Kidney tubule cell (primary cell): ENCODE measurements around the gene EVX2.
A peak's percentile ranks its signal among the peaks of the same experiment; 100 is the strongest.

Source experiments
- DNase-seq: peaks from one replicate; pipeline ENCODE4 v3.0.0-alpha.2; 2018; ENCODE audit warnings: low spot score

EVX2 gene

DNA sequence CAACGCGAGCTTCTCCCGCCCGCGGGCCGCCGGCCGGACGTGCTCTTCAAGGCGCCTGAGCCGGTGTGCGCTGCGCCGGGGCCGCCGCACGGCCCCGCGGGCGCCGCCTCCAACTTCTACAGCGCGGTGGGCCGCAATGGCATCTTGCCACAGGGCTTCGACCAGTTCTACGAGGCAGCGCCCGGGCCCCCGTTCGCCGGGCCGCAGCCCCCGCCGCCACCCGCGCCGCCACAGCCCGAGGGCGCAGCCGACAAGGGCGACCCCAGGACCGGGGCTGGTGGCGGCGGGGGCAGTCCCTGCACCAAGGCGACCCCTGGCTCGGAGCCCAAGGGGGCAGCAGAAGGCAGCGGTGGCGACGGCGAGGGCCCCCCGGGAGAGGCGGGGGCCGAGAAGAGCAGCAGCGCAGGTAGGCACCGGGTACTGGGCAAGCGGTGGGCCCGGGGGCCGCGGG, 24.0 kb upstream of the EVX2 start:
- no peak for DNase-seq

DNA sequence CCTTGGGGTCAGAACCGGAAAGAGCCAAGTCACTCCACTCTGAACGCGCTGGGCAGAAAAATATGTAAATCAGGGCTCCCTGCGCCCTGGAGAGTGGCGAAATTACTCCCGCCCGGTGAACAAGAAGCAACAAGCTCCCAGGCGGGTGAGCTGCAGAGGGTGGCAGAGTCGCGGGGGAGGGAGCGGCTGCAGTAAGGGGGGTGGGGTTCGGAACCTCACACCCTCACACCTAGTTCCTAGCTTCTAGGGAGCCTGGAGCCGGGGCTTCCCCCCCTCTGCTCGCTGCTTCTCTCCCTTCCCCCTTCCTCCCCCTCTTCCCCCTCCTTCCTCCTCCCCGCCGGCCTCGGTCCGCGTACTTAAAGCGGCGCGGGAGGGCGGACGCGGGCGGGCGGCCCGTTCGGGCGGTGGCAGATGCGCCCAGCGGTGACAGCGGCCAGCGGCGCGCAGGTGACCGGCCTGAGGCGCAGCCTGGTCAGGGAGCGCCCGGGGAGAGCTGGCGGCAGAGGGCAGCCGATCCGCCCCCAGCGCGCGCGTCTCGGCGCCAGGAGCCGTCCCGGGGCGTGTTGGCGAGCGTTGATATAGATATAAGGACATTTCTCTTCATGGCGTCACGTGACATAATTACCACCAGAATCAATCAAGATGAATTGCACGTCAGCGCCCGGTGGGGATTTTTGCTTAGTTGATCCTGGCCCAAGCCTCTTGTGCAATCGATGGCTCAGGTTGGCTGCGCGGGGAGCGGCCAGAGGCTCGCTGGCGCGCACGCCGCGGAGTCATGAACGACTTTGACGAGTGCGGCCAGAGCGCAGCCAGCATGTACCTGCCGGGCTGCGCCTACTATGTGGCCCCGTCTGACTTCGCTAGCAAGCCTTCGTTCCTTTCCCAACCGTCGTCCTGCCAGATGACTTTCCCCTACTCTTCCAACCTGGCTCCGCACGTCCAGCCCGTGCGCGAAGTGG, 23.1 kb upstream of the EVX2 start, which contains the start of gene HOXD11:
HOXD11 (plus strand) TSS at position 700 of the 959 bp plus-strand sequence; CDS start at position 776, 76 bp downstream.
- DNase-seq: peak; percentile 65

DNA sequence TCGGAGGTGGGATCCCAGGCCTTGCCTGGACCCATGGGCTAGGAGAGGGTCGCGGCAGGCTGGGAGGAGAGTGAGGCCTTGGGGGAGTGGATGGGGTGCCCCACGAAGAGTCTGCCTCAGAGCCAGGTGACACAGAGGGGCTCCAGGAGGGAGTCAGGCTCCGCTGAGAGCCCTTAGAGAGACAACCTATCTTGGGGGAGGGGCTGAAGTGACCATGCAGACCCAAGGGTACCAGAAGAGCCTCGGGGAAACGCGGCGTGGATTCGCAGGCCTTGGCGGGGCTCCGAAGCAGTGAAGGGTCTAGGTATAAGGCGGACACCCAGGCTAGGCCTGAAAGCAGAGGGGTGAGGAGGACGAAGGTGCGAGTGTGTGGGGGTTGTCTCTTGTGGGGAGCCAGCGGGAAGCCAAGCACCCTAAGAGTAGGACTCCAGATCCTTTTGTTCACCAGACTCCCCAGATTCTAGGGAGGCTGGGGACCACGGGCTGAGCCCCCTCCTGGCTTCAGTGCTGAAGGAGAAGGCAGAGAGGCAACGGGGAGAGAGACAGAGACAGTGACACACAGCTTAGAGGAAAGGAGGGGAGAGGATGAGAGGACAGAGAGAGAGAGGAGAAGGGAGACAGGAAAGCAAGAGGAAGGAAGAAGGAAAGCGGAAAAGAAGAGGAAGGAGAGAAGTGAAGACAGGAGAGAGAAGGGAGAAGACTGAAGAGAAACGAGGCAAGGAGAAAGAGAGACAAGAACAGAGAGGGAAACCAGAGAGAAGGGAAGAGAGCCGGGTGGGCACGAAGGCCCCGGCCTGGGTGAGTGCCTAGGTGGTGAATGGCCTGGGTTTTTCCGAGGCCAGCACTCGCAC, 22.2 kb upstream of the EVX2 start:
- DNase-seq: no peak

DNA sequence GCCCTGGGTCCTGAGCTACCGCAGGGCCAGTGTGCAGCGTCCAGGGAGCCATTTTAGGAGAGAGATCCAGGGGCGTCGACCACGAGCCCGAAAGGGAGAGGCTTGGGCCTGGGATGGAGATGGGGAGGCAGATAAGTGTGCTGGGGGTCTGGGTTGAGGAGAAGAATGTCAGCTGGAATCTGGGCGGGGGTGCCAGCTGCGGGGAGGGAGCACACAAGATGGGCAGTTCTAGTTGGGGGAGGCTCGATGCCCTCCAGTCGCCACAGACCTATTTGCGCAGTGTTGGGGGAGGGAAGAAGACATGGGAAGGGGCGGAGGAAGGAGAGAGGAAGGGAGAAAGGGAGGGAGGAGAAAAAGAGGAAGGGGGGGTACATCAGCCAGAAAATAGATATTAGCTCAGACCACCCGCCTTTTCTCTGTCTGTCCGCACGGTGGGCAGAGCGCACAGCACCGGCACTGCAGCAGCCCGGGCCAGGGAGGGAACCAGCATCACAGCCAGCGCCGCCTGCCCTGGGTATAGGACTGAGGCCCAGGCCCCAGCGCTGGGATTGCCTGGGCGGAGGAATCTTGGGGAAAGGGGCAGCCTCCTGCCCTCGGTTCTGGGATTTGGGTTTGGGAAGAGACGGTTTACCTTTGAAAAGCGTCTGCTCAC, 21.4 kb upstream of the EVX2 start:
- DNase-seq: no peak

DNA sequence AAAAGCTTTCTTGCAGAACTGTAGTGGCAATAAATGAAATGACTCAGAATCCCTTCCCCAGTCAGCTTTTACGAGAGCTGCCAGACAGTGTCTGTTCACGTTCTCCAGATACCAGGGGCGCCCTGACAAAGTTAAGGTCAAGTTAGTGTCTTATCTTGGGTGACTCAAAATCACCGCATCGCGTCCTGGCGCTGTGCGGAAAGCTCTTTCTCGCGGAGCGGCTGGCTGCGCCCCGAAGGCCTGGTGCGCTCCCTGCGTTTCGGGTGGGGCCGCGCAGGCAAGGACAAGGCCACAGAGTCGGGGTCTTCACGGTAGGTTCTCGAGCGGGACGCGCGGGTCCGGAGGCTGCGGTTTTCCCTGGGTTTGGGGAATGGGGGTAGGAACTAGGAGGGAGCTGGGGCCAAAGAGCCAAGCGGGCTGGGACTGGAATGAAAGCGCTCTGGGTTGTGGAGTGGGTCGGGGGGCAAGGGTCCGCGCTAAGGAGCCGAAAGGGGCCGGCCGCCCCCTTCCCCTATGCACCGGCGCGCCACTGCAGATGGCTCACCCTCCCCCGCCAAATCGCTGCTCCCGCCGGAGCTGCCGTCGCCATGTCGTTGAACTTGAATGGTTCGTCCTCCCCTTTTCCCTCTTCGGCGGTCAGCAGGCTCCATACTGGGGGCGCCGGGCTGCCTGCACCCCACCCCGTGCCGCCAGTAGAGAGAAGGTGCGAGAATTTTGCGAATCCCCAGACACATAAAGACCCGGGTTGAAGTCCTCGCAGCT, 20.7 kb upstream of the EVX2 start:
- peak; percentile 74 for DNase-seq

DNA sequence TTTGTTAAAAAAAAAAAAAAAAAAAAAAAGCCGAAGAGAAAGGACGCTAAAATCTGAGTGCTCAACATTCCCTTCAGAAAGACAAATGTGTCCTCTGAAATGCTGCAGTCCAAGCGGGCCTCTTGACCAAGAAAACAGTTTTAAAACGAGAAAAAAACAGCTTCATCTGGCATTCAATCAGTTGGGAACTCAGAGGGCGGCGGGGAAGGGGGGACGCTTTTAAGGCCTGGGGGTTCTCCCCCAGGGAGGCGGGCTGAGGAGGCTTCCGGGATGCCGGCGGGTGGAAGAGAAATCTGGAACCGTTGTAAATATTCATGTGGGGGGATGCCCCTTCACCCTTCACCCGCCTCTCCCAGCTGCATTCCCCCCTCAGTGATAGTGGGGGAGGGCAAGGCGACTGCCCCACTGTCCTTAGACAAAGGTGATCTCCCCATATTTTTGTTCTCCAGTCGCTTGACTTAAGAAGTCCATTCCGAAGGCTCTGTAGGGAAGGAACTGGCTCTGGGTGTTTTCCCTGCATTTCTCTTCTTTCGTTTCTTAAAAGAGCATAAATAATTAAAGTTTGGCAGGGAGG, 20.1 kb upstream of the EVX2 start:
- no peak for DNase-seq

DNA sequence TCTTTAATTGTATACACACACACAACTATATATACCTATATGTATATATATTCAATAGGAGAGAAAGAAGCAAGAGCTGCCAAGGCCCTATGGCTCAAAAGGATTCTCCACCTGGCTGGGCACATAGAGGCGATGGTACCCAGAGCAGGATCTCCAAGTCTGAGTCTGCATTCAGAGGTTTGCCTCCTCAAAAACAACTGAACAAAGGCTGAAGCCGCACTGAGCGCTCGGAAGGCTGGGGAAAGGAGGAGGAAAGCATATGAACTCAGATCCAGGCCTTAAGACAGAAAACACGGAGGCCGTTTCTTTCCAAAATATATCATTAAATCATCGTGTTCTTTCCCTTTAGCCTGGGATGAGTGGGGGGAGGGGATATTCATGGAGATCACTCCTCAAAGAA, 19.4 kb upstream of the EVX2 start:
- no peak for DNase-seq

DNA sequence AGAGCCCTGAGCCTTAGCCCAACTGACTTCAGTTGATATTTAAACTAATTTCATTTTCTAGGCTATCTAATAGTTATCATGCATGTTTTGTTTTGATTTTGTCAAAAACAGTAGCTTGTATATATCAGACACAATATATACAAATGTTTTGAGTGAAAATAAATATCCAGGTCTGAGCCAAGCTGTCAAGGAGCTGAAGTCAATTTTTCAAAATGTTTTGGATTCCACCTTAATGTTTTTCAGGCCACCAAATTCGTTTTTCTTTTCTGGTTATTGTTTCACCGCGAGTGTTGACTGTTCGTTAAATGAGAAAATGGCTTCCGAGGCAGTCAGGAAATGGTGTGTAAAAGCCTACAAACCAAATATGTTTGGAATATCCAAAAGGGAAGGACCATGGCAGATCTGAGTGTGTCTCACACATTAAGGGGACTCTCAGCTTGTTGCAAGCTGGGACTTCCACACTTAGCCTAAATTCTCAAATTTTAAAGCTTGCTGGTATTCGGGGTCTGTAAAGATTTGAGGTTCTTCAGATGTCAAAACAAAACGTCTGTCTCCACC, 18.6 kb upstream of the EVX2 start:
- DNase-seq: no peak

DNA sequence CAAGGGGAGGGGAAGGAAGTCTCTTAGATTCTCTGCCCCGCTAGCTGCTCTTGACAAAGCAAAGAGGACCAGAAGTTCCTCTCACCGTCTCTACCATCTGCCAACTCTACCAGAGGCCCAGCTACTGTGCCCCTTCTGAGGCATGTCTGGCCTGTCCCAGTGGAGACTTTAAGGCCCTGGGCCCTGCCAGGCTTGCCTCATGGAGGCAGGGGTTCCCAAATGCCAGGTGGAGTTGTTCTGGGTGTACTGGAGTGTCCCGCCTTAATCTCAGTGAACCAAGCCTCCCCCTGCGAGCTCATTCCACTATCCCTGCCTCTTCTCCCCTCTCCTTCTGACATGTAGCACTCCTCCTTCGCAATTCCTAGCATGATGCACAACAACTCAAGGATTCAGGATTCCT, 18.1 kb upstream of the EVX2 start:
- DNase-seq: no peak

DNA sequence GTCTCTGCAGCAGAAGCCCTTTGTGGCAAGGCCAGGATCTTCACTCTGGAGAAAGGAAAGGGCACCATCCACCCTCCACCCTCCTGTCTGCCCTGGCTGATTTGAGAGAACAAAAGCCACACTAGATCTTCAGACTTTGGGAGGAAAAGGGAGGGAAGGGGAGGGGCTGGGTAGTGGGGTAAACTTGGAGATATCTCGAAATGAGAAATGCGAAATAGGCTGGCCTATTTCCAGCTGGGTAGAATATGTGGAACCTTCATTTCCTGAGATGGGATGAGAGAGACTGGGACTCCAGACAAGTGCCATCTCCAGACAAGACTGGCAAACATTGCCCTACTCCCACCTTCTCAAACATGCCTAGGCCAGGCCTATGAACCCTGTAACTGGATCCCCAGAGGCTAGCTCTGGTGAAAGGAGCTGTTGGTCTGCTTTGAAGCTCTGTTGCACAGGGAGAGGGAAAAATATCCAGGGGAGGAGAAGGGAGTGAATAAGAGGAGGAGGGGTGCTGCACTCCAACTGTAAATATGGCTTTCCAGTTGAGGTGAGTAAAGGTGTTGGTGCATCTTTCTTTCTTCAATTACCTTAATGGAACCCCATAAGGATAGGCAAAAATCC, 17.6 kb upstream of the EVX2 start:
- DNase-seq: no peak

DNA sequence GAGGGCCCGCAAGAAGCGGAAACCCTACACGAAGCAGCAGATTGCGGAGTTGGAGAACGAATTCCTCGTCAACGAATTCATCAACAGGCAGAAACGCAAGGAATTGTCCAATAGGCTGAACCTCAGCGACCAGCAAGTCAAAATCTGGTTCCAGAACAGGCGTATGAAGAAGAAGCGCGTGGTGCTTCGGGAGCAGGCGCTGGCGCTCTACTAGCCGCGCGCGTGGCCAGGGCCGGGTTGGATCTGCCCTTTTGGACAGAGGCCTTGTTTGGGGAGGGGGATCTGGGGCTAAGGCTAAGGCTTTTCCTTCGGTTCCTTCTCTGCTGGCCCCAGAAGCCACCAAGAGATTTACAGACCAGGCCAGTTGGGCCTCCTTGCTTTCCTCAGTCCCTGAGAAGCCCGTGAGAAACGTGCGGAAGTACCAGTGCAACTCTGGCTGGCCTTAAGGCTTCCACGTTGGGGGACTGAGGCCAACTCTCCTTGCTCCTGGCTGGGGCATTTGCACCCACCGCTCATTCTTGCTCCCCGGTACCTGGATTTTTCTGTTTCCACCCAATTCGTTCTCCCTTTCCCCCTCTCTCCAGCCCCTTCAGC, 16.9 kb upstream of the EVX2 start:
- no peak for DNase-seq

DNA sequence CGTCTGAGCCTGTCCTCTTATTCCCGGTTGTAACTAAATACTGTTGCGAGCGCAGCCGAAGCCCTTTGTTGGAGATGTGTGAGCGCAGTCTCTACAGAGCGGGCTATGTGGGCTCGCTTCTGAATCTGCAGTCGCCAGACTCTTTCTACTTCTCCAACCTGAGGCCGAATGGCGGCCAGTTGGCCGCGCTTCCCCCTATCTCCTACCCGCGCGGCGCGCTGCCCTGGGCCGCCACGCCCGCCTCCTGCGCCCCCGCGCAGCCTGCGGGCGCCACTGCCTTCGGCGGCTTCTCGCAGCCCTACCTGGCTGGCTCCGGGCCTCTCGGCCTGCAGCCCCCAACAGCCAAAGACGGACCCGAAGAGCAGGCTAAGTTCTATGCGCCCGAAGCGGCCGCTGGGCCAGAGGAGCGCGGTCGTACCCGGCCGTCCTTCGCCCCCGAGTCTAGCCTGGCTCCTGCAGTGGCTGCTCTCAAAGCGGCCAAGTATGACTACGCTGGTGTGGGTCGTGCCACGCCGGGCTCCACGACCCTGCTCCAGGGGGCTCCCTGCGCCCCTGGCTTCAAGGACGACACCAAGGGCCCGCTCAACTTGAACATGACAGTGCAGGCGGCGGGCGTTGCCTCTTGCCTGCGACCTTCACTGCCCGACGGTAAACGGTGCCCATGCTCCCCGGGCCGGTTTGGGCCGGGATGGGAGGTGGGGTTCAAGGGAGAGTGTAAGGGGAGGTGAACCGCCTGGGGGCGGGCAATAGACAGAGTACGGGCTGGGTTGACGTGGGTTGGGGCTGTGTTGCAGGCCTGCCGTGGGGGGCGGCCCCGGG, 16.2 kb upstream of the EVX2 start, which contains the start of gene HOXD12:
HOXD12 (plus strand) TSS at position 68 of the 819 bp plus-strand sequence; CDS start at position 75, 7 bp downstream.
- no peak for DNase-seq

DNA sequence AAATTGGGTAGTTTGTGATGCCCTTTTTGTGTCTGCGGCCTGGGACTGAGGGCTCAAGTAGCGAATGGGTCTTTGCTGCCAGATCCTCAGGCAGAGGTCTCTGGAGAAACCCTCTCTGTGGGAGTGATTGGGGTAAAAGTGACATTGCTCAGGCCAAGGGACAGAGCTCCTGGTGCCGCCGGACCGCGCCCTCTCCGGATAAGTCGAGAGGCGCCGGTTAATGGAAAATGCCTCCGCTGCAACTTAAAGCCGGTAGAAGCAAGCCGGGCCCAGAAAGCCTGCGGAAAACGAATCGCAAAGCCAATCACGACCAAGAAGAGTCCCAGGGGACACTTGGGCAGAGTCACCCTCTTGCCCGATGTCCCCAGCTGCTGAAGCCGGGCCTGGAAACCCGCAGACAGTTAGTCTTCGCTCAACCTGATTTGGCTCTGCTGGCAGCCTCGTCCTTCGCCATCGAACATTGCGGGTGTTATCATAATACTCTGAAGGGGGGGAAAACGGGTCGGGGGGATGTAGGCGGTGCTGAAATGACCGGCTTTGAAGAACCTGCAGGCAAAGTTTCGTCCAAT, 15.5 kb upstream of the EVX2 start:
- DNase-seq: no peak

DNA sequence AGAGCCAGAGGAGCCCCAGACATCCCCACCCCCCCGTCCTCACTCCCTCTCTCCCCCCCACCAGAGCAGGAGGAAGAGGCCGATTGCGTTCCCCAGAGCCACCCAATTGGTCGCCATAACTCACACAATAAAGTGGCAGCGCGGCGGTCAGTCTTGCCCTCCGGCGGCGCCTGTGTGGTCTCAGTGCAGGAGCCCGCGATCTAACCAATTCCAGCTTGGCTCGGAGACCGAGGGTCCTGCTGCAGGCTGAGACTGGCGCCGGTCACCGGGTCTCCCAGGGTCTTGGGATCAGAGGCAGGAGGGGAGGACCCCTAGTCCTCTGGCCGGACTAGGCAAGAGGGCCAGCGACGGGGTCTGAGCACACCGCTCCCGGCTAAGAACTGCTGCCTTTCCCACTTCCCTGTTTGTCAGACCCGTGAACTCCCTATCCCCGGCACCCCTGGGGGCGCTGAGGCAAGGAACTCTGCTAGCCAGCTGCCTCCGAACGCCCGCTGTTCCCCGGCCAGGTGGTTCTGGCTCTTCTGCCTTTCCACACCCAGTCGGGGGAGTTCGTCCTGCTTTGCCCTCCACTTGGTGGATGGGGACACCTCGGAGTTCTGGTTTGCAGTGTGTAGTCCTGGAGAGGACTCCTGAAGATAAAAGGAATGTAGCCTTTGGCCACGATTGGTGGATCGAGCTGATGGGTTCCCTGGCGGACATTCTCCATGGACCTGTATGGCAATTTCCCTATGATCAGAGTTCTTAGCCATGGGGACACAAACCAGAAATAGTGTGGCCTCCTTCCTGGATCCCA, 14.8 kb upstream of the EVX2 start:
- DNase-seq: no peak

DNA sequence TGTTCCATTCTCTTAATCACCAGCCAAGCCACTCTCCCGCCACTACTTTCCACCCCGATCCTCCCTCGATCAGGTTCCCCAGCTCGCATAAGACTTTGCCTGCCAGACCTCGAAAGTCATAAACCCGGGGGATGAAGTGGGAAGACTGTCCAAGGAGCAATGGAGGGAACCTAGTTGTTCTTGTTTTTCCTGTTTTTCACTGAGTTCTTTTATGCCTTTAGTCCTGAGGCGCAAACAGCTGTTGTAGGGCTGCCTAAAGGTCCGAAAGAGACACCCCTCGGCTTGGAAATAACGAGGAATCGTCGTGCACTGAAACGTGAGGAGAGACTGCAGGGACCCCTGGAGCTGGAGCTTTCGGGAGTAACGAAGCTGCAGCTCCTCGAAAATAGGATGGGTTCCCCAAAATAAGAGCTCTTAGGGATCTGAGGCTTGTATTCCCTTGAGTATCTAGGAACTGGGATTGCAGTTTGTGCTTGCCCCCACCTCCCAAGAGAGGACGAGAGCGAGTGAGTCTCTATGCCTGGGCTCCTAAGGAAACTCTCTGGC, 14.1 kb upstream of the EVX2 start:
- no peak for DNase-seq

DNA sequence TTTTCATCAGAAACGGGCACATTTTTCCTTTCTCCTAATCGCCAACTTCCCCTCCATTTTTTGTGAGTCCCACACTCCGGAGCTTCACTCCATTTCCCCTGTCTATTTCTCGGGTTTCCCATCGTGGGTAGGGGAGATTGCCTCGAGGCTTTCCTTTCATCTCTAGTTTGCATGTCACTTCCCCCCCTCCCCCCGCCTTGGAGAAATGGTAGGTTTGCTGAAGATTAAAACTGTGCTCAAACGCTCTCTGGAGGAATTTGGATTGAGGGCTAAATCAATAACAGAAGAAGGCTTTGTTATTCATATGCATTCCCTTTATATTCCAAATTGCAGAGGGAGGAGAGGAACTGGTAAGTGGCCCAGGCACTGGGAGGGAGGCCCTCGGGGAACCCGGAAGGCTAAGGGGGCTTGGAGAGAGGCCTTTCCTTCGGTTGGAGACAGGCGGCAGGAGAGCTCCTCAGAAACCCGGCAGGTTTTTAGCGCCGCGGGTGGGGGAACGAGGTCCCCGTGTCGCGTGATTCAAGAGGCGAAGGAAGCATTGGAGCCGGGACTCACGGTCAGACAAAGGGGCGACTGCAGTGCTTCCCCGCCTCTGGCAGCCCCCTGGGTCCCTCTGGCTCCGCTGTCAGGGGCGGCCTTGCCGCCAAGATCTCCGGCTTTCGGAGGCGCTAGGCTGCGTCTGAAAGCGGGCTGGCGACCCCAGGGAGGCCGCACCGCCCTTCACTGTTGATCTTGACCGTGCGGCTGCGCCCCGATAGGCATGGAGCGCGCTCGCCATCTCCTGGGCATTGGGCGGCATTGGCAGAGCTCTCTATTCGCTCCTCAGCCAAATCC, 13.4 kb upstream of the EVX2 start:
- peak; percentile 74 for DNase-seq
